Measurements from ENCODE around the gene MRPS27. TPM values are rescaled to one million over a fixed set of nuclear protein-coding genes. Genes with fewer than 3 reads are reported as not detected.

MRPS27 gene
- total and polyA plus RNA-seq, 8 donors: 14.8 to 43.3 (median 23.1) TPM

- no peak for DNase-seq
- Histone ChIP-seq H3K4me3 (no peak overlapping the region), H3K27ac (no peak overlapping the region), H3K36me3 (peaks cover 0 to 72% (median 65%) of the 10 kb centered on the region in 4 donors), H3K9me3 (no peaks in the 10 kb centered on the region), H3K27me3 (no peaks in the 10 kb centered on the region), H3K4me1 (peaks cover 0 to 16% (median 7%) of the 10 kb centered on the region in 4 donors)
- WGBS, 5 donors: 78 to 88% (median 83%) methylated on average over 3 of the region's 3 CpGs
- no peak for TF ChIP-seq POLR2AphosphoS5 (IDR thresholded peaks at IDR 0.05)
- TF ChIP-seq CTCF (IDR thresholded peaks at IDR 0.05): no peak
- TF ChIP-seq POLR2A (IDR thresholded peaks at IDR 0.05): no peak
- TF ChIP-seq EP300 (IDR thresholded peaks at IDR 0.05): no peak
- intact Hi-C loops (cut with DNase I; ENCODE audit: low total_unique reads): no loop called here
Observed at GRCh38 chr5:72228960-72229359, 91.1 kb downstream of the MRPS27 start.

- H3K4me1 ChIP-seq: peaks cover 0 to 6% (median 1%) of the 10 kb centered on the region in 4 donors
- 75 to 88% (median 83%) methylated on average over 2 of the region's 2 CpGs for WGBS, 5 donors
- H3K27ac ChIP-seq: no peak overlapping the region
Observed at GRCh38 chr5:72226950-72227349, 93.1 kb downstream of the MRPS27 start.

GRCh38 chr5:72225741-72226140 is 94.3 kb downstream of the MRPS27 start:
- intact Hi-C loops (cut with DNase I; ENCODE audit: low total_unique reads): no loop called here
- H3K36me3 ChIP-seq: peaks cover 12 to 87% (median 80%) of the 10 kb centered on the region in 4 donors
- no peak for TF ChIP-seq POLR2A (IDR thresholded peaks at IDR 0.05)
- TF ChIP-seq POLR2AphosphoS5 (IDR thresholded peaks at IDR 0.05): no peak
- TF ChIP-seq EP300 (IDR thresholded peaks at IDR 0.05): no peak
- TF ChIP-seq CTCF (IDR thresholded peaks at IDR 0.05): no peak
- peaks cover 0 to 6% (median 0%) of the 10 kb centered on the region in 4 donors for H3K4me1 ChIP-seq
- H3K27me3 ChIP-seq: no peaks in the 10 kb centered on the region
- no peak overlapping the region for H3K4me3 ChIP-seq
- H3K27ac ChIP-seq: no peak overlapping the region
- no peak for DNase-seq
- 91 to 97% (median 96%) methylated on average over 3 of the region's 3 CpGs for WGBS, 5 donors
- H3K9me3 ChIP-seq: no peaks in the 10 kb centered on the region

More at GRCh38 chr5:72226950-72227349, 93.1 kb downstream of the MRPS27 start:
- no peak for DNase-seq
- H3K4me3 ChIP-seq: no peak overlapping the region
- peaks cover 9 to 87% (median 76%) of the 10 kb centered on the region in 4 donors for H3K36me3 ChIP-seq
- no peaks in the 10 kb centered on the region for H3K9me3 ChIP-seq
- intact Hi-C loops (cut with DNase I; ENCODE audit: low total_unique reads): no loop called here
- no peaks in the 10 kb centered on the region for H3K27me3 ChIP-seq
- TF ChIP-seq POLR2AphosphoS5 (IDR thresholded peaks at IDR 0.05) (no peak), CTCF (IDR thresholded peaks at IDR 0.05) (no peak), POLR2A (IDR thresholded peaks at IDR 0.05) (no peak)

- H3K4me1 ChIP-seq: peaks cover 0 to 6% (median 0%) of the 10 kb centered on the region in 4 donors
- intact Hi-C loops (cut with DNase I; ENCODE audit: low total_unique reads): no loop called here
- H3K36me3 ChIP-seq: peaks cover 19 to 90% (median 85%) of the 10 kb centered on the region in 4 donors
- no peaks in the 10 kb centered on the region for H3K27me3 ChIP-seq
- no peak for TF ChIP-seq EP300 (IDR thresholded peaks at IDR 0.05)
- no peak for TF ChIP-seq CTCF (IDR thresholded peaks at IDR 0.05)
- TF ChIP-seq POLR2A (IDR thresholded peaks at IDR 0.05): no peak
- no peak for TF ChIP-seq POLR2AphosphoS5 (IDR thresholded peaks at IDR 0.05)
- WGBS, 5 donors: 76 to 88% (median 86%) methylated on average over 3 of the region's 3 CpGs
- H3K9me3 ChIP-seq: no peaks in the 10 kb centered on the region
- DNase-seq: no peak
- no peak overlapping the region for H3K27ac ChIP-seq
- no peak overlapping the region for H3K4me3 ChIP-seq
Observed at GRCh38 chr5:72224946-72225463, 95.0 kb downstream of the MRPS27 start.

Measured in stomach (tissue), 9 donors.